PFSK-1 (cell line): ENCODE data around the gene EGR1.

Source experiments
- FOXP2 ChIP-seq: optimal IDR thresholded peaks from 2 replicates; pipeline ENCODE3; 2011; ENCODE audit warnings: borderline replicate concordance, control low read depth, inconsistent platforms; ENCODE audit not compliant: insufficient read depth; ENCODE audit errors: extremely low read length, extremely low read depth
- SIN3A ChIP-seq: IDR thresholded peaks from 2 replicates; pipeline ENCODE4 v1.6.1; 2012; ENCODE audit warnings: mild to moderate bottlenecking, low read length, moderate library complexity, borderline replicate concordance; ENCODE audit not compliant: insufficient read depth

DNA sequence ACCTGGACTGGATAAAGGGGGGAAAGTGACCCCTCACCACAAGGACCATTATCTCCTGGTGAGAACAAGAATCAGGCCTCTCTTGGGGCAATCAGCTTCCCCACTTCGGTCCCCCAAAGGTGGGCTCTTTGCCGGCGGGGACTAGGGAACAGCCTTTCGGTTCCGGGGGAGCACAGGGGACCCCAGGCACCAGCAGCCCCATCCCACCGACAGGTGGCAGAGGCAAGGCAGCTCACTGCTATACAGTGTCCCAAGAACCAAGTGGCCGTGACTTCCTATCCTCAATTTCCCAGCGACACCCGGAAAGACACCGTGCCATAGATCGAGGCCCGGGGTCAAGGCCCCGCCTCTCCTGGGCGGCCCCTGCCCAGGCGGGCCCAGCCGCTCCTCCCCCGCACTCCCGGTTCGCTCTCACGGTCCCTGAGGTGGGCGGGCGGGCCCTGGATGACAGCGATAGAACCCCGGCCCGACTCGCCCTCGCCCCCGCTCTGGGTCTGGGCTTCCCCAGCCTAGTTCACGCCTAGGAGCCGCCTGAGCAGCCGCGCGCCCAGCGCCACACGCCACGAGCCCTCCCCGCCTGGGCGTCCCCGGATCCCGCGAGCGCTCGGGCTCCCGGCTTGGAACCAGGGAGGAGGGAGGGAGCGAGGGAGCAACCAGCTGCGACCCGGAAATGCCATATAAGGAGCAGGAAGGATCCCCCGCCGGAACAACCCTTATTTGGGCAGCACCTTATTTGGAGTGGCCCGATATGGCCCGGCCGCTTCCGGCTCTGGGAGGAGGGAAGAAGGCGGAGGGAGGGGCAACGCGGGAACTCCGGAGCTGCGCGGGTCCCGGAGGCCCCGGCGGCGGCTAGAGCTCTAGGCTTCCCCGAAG is 655 bp upstream of the EGR1 start:
- TF ChIP-seq SIN3A: no peak
- TF ChIP-seq FOXP2: no peak
